Neural progenitor cell (in vitro differentiated cells): ENCODE measurements around the gene GART. TPM values are rescaled to one million over a fixed set of nuclear protein-coding genes. Genes with fewer than 3 reads are reported as not detected.

ENCODE experiments used
- DNase-seq: peaks from one replicate; pipeline ENCODE4 v3.0.0-alpha.2; 2016; ENCODE audit warnings: low spot score
- H2AFZ ChIP-seq: fragments of 200-600 bp; sonication (generic); replicated peaks from 2 replicates; pipeline ENCODE4 v1.6.1; 2016; ENCODE audit warnings: antibody characterized with exemption
- H3F3A ChIP-seq: fragments of 200-600 bp; sonication (generic); 2 replicates; pipeline ENCODE4 v1.6.1; 2016; ENCODE audit warnings: antibody characterized with exemption, low read depth
- H3K27ac ChIP-seq: fragments of 200-600 bp; sonication (generic); 2 replicates; pipeline ENCODE4 v1.5.1; 2016; ENCODE audit warnings: mild to moderate bottlenecking
- H3K27me3 ChIP-seq: fragments of 200-600 bp; sonication (generic); 2 replicates; pipeline ENCODE4 v1.6.1; 2016; ENCODE audit warnings: mild to moderate bottlenecking, moderate library complexity
- H3K36me3 ChIP-seq: fragments of 200-600 bp; sonication (generic); 2 replicates; pipeline ENCODE4 v1.5.1; 2016
- H3K4me1 ChIP-seq: fragments of 200-600 bp; sonication (generic); 2 replicates; pipeline ENCODE4 v1.6.1; 2016; ENCODE audit warnings: mixed run types
- H3K4me2 ChIP-seq: fragments of 200-600 bp; sonication (generic); 2 replicates; pipeline ENCODE4 v1.6.1; 2016
- H3K4me3 ChIP-seq: fragments of 200-600 bp; sonication (generic); 2 replicates; pipeline ENCODE4 v1.5.1; 2016
- H3K79me2 ChIP-seq: fragments of 200-600 bp; sonication (generic); 2 replicates; pipeline ENCODE4 v1.6.1; 2016; ENCODE audit warnings: low read depth
- H3K9ac ChIP-seq: fragments of 200-600 bp; sonication (generic); 2 replicates; pipeline ENCODE4 v1.6.1; 2016
- H3K9me3 ChIP-seq: fragments of 200-600 bp; sonication (generic); 2 replicates; pipeline ENCODE4 v1.5.1; 2016; ENCODE audit warnings: low read depth
- H4K20me1 ChIP-seq: fragments of 200-600 bp; sonication (generic); 2 replicates; pipeline ENCODE4 v1.6.1; 2016; ENCODE audit warnings: low read depth
- H3K27ac Mint-ChIP-seq: 3 replicates; pipeline ENCODE4 v1.8.0; 2021; ENCODE audit warnings: mixed read lengths
- H3K27me3 Mint-ChIP-seq: 2 replicates; pipeline ENCODE4 v1.8.0; 2022; ENCODE audit warnings: low read depth, mild to moderate bottlenecking, inconsistent platforms, moderate library complexity, mixed read lengths; ENCODE audit not compliant: insufficient read depth
- H3K36me3 Mint-ChIP-seq: 3 replicates; pipeline ENCODE4 v1.8.0; 2021; ENCODE audit warnings: mixed read lengths
- H3K4me1 Mint-ChIP-seq: 3 replicates; pipeline ENCODE4 v1.8.0; 2021; ENCODE audit warnings: mixed read lengths
- H3K4me3 Mint-ChIP-seq: 3 replicates; pipeline ENCODE4 v1.8.0; 2021; ENCODE audit warnings: mild to moderate bottlenecking, moderate library complexity, mixed read lengths
- H3K9me3 Mint-ChIP-seq: 3 replicates; pipeline ENCODE4 v1.8.0; 2020; ENCODE audit warnings: mixed read lengths
- EZH2 ChIP-seq: fragments of 200-600 bp; sonication (generic); IDR thresholded peaks from 2 replicates; pipeline ENCODE4 v1.6.1; 2017; ENCODE audit warnings: antibody characterized with exemption, mild to moderate bottlenecking, moderate library complexity
- EZH2phosphoT487 ChIP-seq: fragments of 200-600 bp; sonication (generic); IDR thresholded peaks from 2 replicates; pipeline ENCODE4 v1.6.1; 2017; ENCODE audit warnings: antibody characterized with exemption
- total RNA-seq: library from RNA; depleted of rRNA; stranded (reverse); fragments of >200 nt; gene quantifications from 2 replicates; pipeline ENCODE4 v1.2.3, GENCODE V29; 2015; ENCODE audit warnings: low replicate concordance
- TF ChIP-seq, protein P1 (sequence below): fragments of 200-600 bp; sonication (generic); IDR thresholded peaks from 2 replicates; pipeline ENCODE4 v1.5.1; 2017; ENCODE audit warnings: antibody characterized with exemption, mild to moderate bottlenecking

Gene GART
- total RNA-seq, 1 donor from 2014 or later = 129 TPM

DNA sequence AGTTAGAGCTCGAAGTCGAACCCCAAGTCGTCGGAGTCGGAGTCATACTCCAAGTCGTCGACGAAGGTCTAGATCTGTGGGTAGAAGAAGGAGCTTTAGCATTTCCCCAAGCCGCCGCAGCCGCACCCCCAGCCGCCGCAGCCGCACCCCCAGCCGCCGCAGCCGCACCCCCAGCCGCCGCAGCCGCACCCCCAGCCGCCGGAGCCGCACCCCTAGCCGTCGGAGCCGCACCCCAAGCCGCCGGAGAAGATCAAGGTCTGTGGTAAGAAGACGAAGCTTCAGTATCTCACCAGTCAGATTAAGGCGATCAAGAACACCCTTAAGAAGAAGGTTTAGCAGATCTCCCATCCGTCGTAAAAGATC is 13.0 kb upstream of the GART start:
- peaks cover 5% of the 10 kb centered on the region for H3K27me3 Mint-ChIP-seq
- H3K36me3 Mint-ChIP-seq = peaks cover 76% of the 10 kb centered on the region
- H3K27me3 ChIP-seq = no peaks in the 10 kb centered on the region
- H4K20me1 ChIP-seq = peaks cover 94% of the 10 kb centered on the region
- no peak overlapping the region for H3K27ac Mint-ChIP-seq
- H3K9me3 ChIP-seq = no peaks in the 10 kb centered on the region
- H3K4me2 ChIP-seq = no peak overlapping the region
- no peak for DNase-seq
- H3K4me1 Mint-ChIP-seq = peaks cover 3% of the 10 kb centered on the region
- peaks cover 2% of the 10 kb centered on the region for H3K9me3 Mint-ChIP-seq
- no peak overlapping the region for H2AFZ ChIP-seq
- H3K79me2 ChIP-seq = peaks cover 100% of the 10 kb centered on the region
- peaks cover 28% of the 10 kb centered on the region for H3F3A ChIP-seq
- H3K36me3 ChIP-seq = peaks cover 48% of the 10 kb centered on the region
- peaks cover 2% of the 10 kb centered on the region for H3K4me1 ChIP-seq
- no peak overlapping the region for H3K4me3 ChIP-seq
- no peak for TF ChIP-seq EZH2
- TF ChIP-seq, protein P1, sequence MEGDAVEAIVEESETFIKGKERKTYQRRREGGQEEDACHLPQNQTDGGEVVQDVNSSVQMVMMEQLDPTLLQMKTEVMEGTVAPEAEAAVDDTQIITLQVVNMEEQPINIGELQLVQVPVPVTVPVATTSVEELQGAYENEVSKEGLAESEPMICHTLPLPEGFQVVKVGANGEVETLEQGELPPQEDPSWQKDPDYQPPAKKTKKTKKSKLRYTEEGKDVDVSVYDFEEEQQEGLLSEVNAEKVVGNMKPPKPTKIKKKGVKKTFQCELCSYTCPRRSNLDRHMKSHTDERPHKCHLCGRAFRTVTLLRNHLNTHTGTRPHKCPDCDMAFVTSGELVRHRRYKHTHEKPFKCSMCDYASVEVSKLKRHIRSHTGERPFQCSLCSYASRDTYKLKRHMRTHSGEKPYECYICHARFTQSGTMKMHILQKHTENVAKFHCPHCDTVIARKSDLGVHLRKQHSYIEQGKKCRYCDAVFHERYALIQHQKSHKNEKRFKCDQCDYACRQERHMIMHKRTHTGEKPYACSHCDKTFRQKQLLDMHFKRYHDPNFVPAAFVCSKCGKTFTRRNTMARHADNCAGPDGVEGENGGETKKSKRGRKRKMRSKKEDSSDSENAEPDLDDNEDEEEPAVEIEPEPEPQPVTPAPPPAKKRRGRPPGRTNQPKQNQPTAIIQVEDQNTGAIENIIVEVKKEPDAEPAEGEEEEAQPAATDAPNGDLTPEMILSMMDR = no peak
- TF ChIP-seq EZH2phosphoT487 = no peak
- no peak overlapping the region for H3K4me3 Mint-ChIP-seq
- H3K27ac ChIP-seq = no peak overlapping the region
- H3K9ac ChIP-seq = no peak overlapping the region

DNA sequence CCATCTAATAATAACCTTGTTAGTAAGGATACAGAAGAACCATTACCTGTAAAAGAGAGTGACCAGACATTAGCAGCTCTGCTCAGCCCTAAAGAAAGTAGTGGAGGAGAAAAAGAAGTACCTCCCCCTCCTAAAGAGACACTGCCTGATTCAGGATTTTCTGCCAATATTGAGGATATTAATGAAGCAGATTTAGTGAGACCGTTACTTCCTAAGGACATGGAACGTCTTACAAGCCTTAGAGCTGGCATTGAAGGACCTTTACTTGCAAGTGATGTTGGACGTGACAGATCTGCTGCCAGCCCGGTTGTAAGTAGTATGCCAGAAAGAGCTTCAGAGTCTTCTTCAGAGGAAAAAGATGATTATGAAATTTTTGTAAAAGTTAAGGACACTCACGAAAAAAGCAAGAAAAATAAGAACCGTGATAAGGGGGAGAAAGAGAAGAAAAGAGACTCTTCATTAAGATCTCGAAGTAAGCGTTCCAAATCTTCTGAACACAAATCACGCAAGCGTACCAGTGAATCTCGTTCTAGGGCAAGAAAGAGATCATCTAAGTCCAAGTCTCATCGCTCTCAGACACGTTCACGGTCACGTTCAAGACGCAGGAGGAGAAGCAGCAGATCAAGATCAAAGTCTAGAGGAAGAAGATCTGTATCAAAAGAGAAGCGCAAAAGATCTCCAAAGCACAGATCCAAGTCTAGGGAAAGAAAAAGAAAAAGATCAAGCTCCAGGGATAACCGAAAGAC is 12.5 kb upstream of the GART start:
- Histone ChIP-seq H3K4me1 (peaks cover 2% of the 10 kb centered on the region), H3K27ac (no peak overlapping the region), H3K4me2 (no peak overlapping the region), H3F3A (peaks cover 23% of the 10 kb centered on the region), H3K27me3 (no peaks in the 10 kb centered on the region), H3K4me3 (no peak overlapping the region), H2AFZ (no peak overlapping the region), H3K36me3 (peaks cover 42% of the 10 kb centered on the region), H4K20me1 (peaks cover 94% of the 10 kb centered on the region), H3K79me2 (peaks cover 100% of the 10 kb centered on the region), H3K9me3 (no peaks in the 10 kb centered on the region), H3K9ac (no peak overlapping the region)
- Mint-ChIP-seq H3K27me3 (peaks cover 5% of the 10 kb centered on the region), H3K9me3 (peaks cover 2% of the 10 kb centered on the region), H3K27ac (no peak overlapping the region), H3K36me3 (peaks cover 76% of the 10 kb centered on the region), H3K4me1 (peaks cover 3% of the 10 kb centered on the region), H3K4me3 (no peak overlapping the region)
- TF ChIP-seq EZH2phosphoT487 = no peak
- TF ChIP-seq, protein P1 = no peak
- TF ChIP-seq EZH2 = no peak
- DNase-seq = no peak

DNA sequence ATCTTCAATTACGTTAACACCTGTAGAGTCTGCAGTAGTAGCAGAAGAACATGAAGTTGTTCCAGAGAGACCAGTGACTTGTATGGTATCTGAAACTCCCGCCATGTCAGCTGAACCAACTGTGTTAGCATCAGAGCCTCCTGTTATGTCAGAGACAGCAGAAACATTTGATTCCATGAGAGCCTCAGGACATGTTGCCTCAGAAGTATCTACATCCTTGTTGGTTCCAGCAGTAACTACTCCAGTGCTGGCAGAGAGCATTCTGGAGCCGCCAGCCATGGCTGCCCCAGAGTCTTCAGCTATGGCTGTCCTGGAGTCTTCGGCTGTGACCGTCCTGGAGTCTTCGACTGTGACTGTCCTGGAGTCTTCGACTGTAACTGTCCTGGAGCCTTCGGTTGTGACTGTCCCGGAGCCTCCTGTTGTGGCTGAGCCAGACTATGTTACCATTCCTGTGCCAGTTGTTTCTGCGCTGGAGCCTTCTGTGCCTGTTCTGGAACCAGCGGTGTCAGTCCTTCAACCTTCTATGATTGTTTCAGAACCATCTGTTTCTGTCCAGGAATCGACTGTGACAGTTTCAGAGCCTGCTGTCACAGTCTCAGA is 11.2 kb upstream of the GART start:
- no peak for DNase-seq
- Mint-ChIP-seq H3K36me3 (peaks cover 76% of the 10 kb centered on the region), H3K9me3 (peaks cover 2% of the 10 kb centered on the region), H3K4me3 (no peak overlapping the region), H3K27me3 (peaks cover 5% of the 10 kb centered on the region), H3K4me1 (peaks cover 3% of the 10 kb centered on the region), H3K27ac (no peak overlapping the region)
- H3K27me3 ChIP-seq = no peaks in the 10 kb centered on the region
- H3K4me1 ChIP-seq = peaks cover 2% of the 10 kb centered on the region
- H4K20me1 ChIP-seq = peaks cover 94% of the 10 kb centered on the region
- no peak overlapping the region for H2AFZ ChIP-seq
- no peak overlapping the region for H3K9ac ChIP-seq
- H3F3A ChIP-seq = peaks cover 13% of the 10 kb centered on the region
- no peaks in the 10 kb centered on the region for H3K9me3 ChIP-seq
- H3K4me3 ChIP-seq = no peak overlapping the region
- peaks cover 37% of the 10 kb centered on the region for H3K36me3 ChIP-seq
- TF ChIP-seq, protein P1 = no peak
- H3K27ac ChIP-seq = no peak overlapping the region
- H3K79me2 ChIP-seq = peaks cover 100% of the 10 kb centered on the region
- no peak overlapping the region for H3K4me2 ChIP-seq
